ENCODE measurements around the gene GTF2I. TPM values are rescaled to one million over a fixed set of nuclear protein-coding genes. Genes with fewer than 3 reads are reported as not detected.

The GTF2I gene
- 81.5 and 125 TPM in 2 replicates for total RNA-seq

GRCh38 chr7:74657692-74658177 is at the start of gene GTF2I:
Gene GTF2I (plus strand): TSS chr7:74657718. CDS start chr7:74689129, 31,411 bp downstream.

GRCh38 chr7:74773760-74774750 is 116.5 kb downstream of the GTF2I start, which contains the start of gene NCF1:
Gene NCF1 (plus strand): TSS chr7:74774011. CDS start chr7:74774032, 21 bp downstream.

Other genes starting within 250 kb of the GTF2I start
- 12.9 and 16.5 TPM in 2 replicates for gene GTF2IRD1, start 203.8 kb upstream of the GTF2I start, total RNA-seq
- gene NCF1, start 116.3 kb downstream of the GTF2I start, total RNA-seq, result not detected in 2 replicates
- 10.3 and 20.5 TPM in 2 replicates for gene GTF2IRD2, start 193.9 kb downstream of the GTF2I start, total RNA-seq